Fibroblast of skin of abdomen (primary cell): ENCODE data around the gene FGFR3.
"Not testable (repeated sequence)": the region's sequence is repeated elsewhere in the genome, so short reads cannot be mapped to it uniquely, and the experiment has no call there.

Experiments
- DNase-seq: peaks from one replicate; pipeline ENCODE4 v3.0.0-alpha.2; 2013

The FGFR3 gene

DNA sequence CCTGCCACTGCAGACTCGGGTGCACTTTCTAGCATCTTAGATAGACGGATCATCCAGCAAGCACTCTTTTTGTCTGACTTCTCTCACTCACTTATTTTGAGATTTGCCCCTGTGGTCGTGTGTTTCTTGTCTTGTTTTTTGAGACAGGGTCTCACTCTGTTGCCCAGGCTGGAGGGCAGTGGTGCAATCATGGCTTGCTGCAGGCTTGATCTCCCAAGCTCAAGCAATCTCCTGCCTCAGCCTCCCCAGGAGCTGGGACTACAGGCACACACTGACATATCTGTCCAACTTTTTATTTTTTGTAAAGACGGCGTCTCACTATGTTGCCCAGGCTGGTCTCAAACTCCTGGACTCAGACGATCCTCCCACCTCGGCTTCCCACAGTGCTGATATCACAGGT, 26.7 kb downstream of the FGFR3 start:
- DNase-seq, result no peak

DNA sequence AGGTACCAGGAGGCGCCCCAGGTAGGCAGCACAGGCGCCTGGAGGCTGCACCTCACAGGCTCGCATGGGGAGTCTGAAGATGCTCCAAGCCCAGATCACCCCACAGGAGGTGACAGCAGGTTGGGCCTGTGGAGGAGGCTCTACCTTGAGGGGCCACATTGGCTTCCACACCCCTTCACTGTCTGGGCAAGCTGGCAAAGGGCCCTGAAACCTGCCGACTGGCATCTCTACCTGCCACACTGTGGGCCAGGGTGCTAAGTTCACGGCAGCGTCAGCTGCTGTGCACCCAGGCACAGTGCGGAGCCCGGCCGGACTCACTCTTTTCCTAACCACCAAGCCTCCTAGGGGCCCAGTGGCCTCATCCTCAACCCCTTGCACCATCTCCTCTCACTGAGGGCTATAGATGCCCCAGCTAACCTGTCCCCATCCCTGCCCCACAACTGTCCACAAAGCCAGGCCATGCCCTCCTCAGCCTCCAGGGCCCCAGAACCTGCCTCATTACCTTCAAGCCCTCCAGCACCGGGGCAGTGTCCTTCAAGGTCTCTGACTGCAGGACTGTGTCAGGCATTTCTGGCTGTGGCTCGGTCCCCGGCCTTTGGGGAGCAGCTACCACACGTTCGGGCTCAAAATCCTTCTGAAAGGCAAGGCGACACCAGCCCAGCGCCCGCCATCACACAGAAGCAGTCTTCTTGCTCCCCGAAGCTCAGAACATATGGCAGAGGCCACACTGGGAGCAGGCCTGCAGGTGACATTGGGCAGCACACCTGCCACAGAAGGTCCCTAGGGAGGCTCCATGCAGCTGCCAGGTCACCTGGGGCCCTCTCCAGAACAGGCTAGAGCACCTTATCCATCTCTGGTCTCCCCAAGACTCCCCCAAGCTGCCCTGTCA, 28.8 kb downstream of the FGFR3 start:
- DNase-seq, result no peak

- no peak for DNase-seq
These were observed 29.8 kb downstream of the FGFR3 start for GRCh38 chr4:1822568-1823544.

GRCh38 chr4:1823545-1823932, 30.4 kb downstream of the FGFR3 start:
- DNase-seq, result no peak

GRCh38 chr4:1824746-1825145, 31.7 kb downstream of the FGFR3 start:
- no peak for DNase-seq

GRCh38 chr4:1825326-1825725, 32.2 kb downstream of the FGFR3 start:
- no peak for DNase-seq

DNA sequence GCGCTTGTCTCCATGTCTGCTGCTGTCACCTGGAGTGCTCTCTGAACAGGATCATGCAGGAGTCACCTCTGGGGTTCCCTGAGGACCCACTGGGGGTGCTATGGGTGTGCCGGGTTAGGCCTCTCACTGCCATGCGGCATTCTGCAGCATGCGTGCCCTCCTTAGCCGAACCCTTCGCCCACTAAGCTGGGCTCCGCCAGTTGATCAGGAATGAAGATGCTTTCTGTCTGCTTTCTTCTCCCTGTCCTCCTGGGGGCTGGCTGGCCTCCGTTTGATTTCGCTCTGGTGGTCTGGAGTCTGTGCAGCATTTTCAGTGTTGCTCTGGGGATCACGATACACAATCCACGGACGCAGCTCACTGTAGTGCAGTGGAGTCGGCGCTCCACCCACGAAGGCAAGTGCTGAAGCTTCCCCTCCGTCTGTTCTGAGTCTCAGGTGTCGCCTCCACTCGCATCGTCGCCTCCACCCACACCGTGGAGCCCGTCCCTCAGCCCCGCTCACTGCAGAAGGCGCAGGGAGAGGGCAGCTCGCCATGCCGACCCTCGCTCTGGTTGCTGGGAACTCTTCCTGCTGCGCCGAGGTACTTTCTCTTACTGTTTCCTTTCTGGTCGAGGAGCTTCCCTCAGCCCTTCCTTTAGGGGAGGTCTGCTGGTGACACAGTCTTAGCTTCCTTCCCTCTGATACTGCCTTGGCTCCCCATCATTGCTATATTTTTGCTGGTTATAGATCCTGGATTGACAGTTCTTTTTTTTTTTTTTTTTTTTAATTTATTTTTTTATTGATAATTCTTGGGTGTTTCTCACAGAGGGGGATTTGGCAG, 33.6 kb downstream of the FGFR3 start:
- DNase-seq, result no peak

- DNase-seq, result no peak
These were observed 37.1 kb downstream of the FGFR3 start for GRCh38 chr4:1830234-1830633.

- no peak for DNase-seq
These were observed 37.6 kb downstream of the FGFR3 start for GRCh38 chr4:1830642-1831228.

GRCh38 chr4:1831331-1831730, 38.2 kb downstream of the FGFR3 start:
- DNase-seq, result no peak

- no peak for DNase-seq
These were observed 39.6 kb downstream of the FGFR3 start for GRCh38 chr4:1832690-1833089.

- no peak for DNase-seq
These were observed 40.4 kb downstream of the FGFR3 start for GRCh38 chr4:1833307-1834046.

DNA sequence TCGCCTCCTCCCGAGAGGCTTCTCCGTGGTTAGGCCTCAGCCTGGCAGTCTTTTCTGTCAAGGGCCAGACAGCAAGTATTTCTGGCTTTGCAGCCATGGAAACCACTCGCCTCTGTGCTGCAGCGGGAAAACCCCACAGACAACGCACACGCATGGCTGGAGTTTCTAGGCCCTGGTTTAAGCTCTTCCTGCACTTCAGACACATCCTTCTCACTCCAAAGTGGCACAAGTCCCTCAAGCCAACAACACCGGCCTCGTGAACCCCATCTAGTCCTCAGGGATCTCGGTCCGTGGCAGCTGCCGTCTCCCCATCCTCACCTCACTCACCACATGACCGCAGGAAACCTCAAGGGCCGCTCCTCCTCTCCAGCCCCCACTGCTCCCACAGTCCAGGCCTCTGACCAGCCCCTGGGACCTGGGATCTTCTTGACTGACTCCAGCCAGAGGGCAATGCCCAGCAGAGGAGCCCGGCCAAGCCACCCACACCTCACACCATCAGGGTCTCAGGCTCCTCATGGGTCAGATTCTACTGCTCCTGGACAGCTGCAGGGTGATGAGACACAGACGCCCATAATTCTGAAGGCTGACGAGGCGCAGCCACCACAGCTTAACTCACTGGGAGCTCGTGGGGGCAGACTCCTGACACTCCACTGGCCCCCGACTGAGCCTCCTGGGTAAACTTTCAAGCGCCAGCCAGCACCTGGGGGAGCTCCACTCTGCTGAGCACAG, 41.1 kb downstream of the FGFR3 start:
- DNase-seq, result no peak

DNA sequence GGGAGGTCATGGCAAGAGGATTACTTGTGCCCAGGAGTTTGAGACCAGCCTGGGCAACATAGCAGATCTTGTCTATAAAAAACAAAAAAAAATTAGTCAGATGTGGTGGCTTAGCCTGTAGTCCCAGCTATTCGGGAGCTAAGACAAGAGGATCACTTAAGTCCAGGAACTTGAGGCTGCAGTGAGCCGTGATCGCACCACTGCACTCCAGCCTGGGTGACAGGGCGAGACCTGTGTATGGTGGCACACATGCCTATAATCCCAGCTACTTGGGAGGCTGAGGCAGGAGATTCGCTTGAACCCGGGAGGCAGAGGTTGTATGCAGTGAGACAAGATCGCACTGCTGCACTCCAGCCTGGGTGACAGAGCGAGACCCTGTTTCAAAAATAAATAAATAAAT, 42.7 kb downstream of the FGFR3 start:
- DNase-seq, result not testable (repeated sequence)

- no peak for DNase-seq
These were observed 43.6 kb downstream of the FGFR3 start for GRCh38 chr4:1836650-1837049.

- DNase-seq, result no peak
These were observed 44.0 kb downstream of the FGFR3 start for GRCh38 chr4:1837069-1837468.

- no peak for DNase-seq
These were observed 46.2 kb downstream of the FGFR3 start for GRCh38 chr4:1839282-1839681.

- no peak for DNase-seq
These were observed 48.3 kb downstream of the FGFR3 start for GRCh38 chr4:1841201-1841886.

DNA sequence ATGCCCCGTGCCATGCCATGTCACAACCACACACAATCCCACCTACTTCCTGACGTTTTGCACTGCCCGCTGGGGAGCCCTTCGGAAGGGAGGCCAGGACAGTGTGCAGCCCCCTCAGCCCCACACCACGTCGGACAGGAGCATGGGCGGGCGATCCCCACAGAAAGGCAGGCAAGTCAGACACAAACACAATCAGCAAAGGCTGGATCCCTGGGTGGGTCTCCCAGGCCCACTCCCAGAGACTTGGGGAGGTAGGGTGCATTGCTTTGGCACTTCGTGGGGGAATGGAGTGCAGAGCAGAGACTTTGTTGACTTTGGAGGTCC, 48.8 kb downstream of the FGFR3 start:
- DNase-seq, result no peak

- no peak for DNase-seq
These were observed 49.3 kb downstream of the FGFR3 start for GRCh38 chr4:1842339-1842895.
